Spleen (tissue), 7 donors: ENCODE data around the gene PDZK1IP1.

Experiments used
- CTCF ChIP-seq, 11 experiments: fragments of 200-600 bp in 7 of 11; fragments of 450-650 bp in 4 of 11; sonication (generic) in 4 of 11; IDR thresholded peaks in 8 of 11; conservative IDR thresholded peaks in 3 of 11; 1 replicate in 7 of 11; 2 replicates in 4 of 11; pipeline versions ENCODE4 v1.4.0 to v1.8.0; 2016 to 2021; ENCODE audit warnings: antibody characterized with exemption in 11 of 11, inconsistent platforms in 4 of 11, mild to moderate bottlenecking in 1 of 11
- POLR2A ChIP-seq, 3 donors: fragments of 450-650 bp; IDR thresholded peaks; one replicate each; pipeline ENCODE4 v1.5.1; 2017; ENCODE audit warnings: antibody characterized with exemption in 3 of 3, mild to moderate bottlenecking in 1 of 3
- donor health status: DM: no; HTN: no; CAD: no; lungs with moderate emphysema.
- donor health status: DM: no; HTN: no; CAD: no.
- donor health status: DM: no; HTN: no; CAD: no.

GRCh38 chr1:47227341-47228232 is 37.8 kb upstream of the PDZK1IP1 start:
- no peak for TF ChIP-seq CTCF (IDR thresholded peaks at IDR 0.05 in 8 of 11, conservative IDR thresholded peaks at IDR 0.05 in 3 of 11)
- no peak for TF ChIP-seq POLR2A (IDR thresholded peaks at IDR 0.05)
